ENCODE measurements around the gene GPR158. TPM values are rescaled to one million over a fixed set of nuclear protein-coding genes. Genes with fewer than 3 reads are reported as not detected.

Gene GPR158
- total RNA-seq, 1 experiment from 2014 or later, result 2.9 TPM

DNA sequence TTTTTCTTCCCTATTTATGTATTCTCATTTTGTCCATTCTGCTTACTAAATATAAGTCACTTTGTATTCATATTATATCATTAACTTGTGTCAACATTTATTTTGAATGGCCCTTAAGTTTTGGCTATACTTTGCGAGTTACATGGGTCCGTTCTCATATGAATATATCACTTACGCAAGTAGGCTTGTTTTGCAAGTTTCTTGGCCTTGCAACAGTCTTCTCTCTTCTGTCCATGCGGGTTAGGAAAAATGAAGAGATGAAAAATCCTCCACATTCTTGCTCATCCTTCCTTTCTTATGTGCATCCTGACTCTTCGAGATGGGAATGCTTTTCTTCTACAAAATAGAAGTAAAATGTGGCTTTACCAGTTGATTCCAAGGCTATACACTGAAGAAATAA, 82.8 kb downstream of the GPR158 start:
- ChIA-PET CTCF (no interaction called here), RAD21 (ENCODE audit: low non-redundant PET in 1 of 2, low total read pairs in 2 of 2, uncharacterized antibody in 2 of 2, unreplicated experiment in 2 of 2) (no interaction called here), POLR2A (no interaction called here)
- Histone ChIP-seq H3K4me3 (replicated peaks in 1 of 2; ENCODE audit: low read depth in 1 of 2, low read length in 2 of 2) (no peak overlapping the region), H4K20me1 (ENCODE audit: insufficient read depth) (no peaks in the 10 kb centered on the region), H3K9me2 (ENCODE audit: insufficient read depth) (no peaks in the 10 kb centered on the region), H3K36me3 (ENCODE audit: control insufficient read depth in 1 of 2, insufficient read depth in 2 of 2, low read length in 2 of 2) (no peaks in the 10 kb centered on the region), H2AFZ (ENCODE audit: low read depth, low read length, poor library complexity, severe bottlenecking) (no peak overlapping the region), H3K4me1 (ENCODE audit: control insufficient read depth in 1 of 2, insufficient read depth in 2 of 2, low read length in 2 of 2) (no peaks in the 10 kb centered on the region), H3K79me2 (ENCODE audit: insufficient read depth, low read length) (no peaks in the 10 kb centered on the region), H3K9ac (ENCODE audit: low read length) (no peak overlapping the region), H3K27me3 (ENCODE audit: insufficient read depth, low read length) (no peaks in the 10 kb centered on the region), H3K27ac (ENCODE audit: low read depth, low read length) (no peak overlapping the region), H3K4me2 (ENCODE audit: low read length) (no peak overlapping the region), H3K9me3 (ENCODE audit: control insufficient read depth in 1 of 2, insufficient read depth in 1 of 2, low read depth in 1 of 2, low read length in 2 of 2) (no peaks in the 10 kb centered on the region)
- BruUV-seq (replicated peaks), result no TSS peak
- no peak for DNase-seq (ENCODE audit: low read depth, low spot score)
- no peak for TF ChIP-seq RAD21 (IDR thresholded peaks at IDR 0.05; ENCODE audit: low read depth)
- TF ChIP-seq REST (IDR thresholded peaks at IDR 0.05; ENCODE audit: low read depth), result no peak
- TF ChIP-seq EZH2 (IDR thresholded peaks at IDR 0.05), result no peak
- no peak for ATAC-seq
- intact Hi-C loops (cut with micrococcal nuclease), result no loop called here

DNA sequence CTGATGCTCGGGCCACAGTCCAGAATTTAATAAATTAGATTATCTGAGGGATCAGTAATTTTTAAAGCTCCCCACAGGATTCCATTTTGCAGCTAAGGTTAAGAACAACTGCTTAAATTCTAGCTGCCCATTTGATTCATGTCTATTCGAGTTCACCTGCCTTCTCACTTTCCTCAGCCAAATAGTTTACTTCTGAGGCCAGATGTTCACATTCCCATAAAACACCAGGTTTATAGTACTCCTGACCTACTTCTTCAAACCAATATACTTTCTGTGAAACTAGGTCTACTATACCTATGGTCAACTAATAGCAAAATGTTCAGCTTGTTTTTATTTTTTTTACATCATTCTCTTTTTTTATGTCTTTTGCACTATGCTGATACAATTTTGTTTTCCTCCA, 86.3 kb downstream of the GPR158 start:
- Histone ChIP-seq H3K27me3 (ENCODE audit: insufficient read depth, low read length) (no peaks in the 10 kb centered on the region), H3K9ac (ENCODE audit: low read length) (no peak overlapping the region), H4K20me1 (ENCODE audit: insufficient read depth) (no peaks in the 10 kb centered on the region), H3K79me2 (ENCODE audit: insufficient read depth, low read length) (no peaks in the 10 kb centered on the region), H3K4me2 (ENCODE audit: low read length) (no peak overlapping the region), H3K9me2 (ENCODE audit: insufficient read depth) (no peaks in the 10 kb centered on the region), H3K36me3 (ENCODE audit: control insufficient read depth in 1 of 2, insufficient read depth in 2 of 2, low read length in 2 of 2) (no peaks in the 10 kb centered on the region), H2AFZ (ENCODE audit: low read depth, low read length, poor library complexity, severe bottlenecking) (no peak overlapping the region), H3K4me1 (ENCODE audit: control insufficient read depth in 1 of 2, insufficient read depth in 2 of 2, low read length in 2 of 2) (no peaks in the 10 kb centered on the region), H3K9me3 (ENCODE audit: control insufficient read depth in 1 of 2, insufficient read depth in 1 of 2, low read depth in 1 of 2, low read length in 2 of 2) (no peaks in the 10 kb centered on the region), H3K27ac (ENCODE audit: low read depth, low read length) (no peak overlapping the region), H3K4me3 (replicated peaks in 1 of 2; ENCODE audit: low read depth in 1 of 2, low read length in 2 of 2) (no peak overlapping the region)
- TF ChIP-seq ZNF274 (IDR thresholded peaks at IDR 0.05; ENCODE audit: low read depth, low read length) (no peak), REST (IDR thresholded peaks at IDR 0.05; ENCODE audit: low read depth) (no peak), FOSL1 (IDR thresholded peaks at IDR 0.05; ENCODE audit: low read depth) (no peak), CEBPB (IDR thresholded peaks at IDR 0.05; ENCODE audit: low read depth) (no peak), TCF7L2 (IDR thresholded peaks at IDR 0.05; ENCODE audit: borderline replicate concordance, extremely low read depth, insufficient read depth, insufficient read length) (no peak), JUND (IDR thresholded peaks at IDR 0.05) (no peak), SRF (IDR thresholded peaks at IDR 0.05; ENCODE audit: low read depth) (no peak)
- TF ChIP-seq, protein P1, sequence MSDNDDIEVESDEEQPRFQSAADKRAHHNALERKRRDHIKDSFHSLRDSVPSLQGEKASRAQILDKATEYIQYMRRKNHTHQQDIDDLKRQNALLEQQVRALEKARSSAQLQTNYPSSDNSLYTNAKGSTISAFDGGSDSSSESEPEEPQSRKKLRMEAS (IDR thresholded peaks at IDR 0.05), result no peak
- ATAC-seq (no peak), DNase-seq (ENCODE audit: low read depth, low spot score) (no peak)
- no TSS peak for BruUV-seq (replicated peaks)
- intact Hi-C loops (cut with micrococcal nuclease), result no loop called here
- POLR2A ChIA-PET, result no interaction called here
- RAD21 ChIA-PET (ENCODE audit: low non-redundant PET in 1 of 2, low total read pairs in 2 of 2, uncharacterized antibody in 2 of 2, unreplicated experiment in 2 of 2), result no interaction called here
- CTCF ChIA-PET, result no interaction called here
